ENCODE results near the gene RLF.

RLF gene

GRCh38 chr1:40247655-40248054 lies 86.5 kb downstream of the RLF start, which contains the start of gene TMCO2:
TSS of gene TMCO2 (plus strand) at chr1:40247937. CDS start at chr1:40247994, 57 bp downstream.
- in situ Hi-C loops (cut with HindIII; ENCODE audit: low pct_ligation_motif_present, low sequenced_read_pairs): no loop called here
- H3K4me3 ChIP-seq (ENCODE audit: low read depth, low read length): no peak within 1 kb of the TSS
- TF ChIP-seq, protein P1, sequence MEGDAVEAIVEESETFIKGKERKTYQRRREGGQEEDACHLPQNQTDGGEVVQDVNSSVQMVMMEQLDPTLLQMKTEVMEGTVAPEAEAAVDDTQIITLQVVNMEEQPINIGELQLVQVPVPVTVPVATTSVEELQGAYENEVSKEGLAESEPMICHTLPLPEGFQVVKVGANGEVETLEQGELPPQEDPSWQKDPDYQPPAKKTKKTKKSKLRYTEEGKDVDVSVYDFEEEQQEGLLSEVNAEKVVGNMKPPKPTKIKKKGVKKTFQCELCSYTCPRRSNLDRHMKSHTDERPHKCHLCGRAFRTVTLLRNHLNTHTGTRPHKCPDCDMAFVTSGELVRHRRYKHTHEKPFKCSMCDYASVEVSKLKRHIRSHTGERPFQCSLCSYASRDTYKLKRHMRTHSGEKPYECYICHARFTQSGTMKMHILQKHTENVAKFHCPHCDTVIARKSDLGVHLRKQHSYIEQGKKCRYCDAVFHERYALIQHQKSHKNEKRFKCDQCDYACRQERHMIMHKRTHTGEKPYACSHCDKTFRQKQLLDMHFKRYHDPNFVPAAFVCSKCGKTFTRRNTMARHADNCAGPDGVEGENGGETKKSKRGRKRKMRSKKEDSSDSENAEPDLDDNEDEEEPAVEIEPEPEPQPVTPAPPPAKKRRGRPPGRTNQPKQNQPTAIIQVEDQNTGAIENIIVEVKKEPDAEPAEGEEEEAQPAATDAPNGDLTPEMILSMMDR (IDR thresholded peaks at IDR 0.05; ENCODE audit: low read depth, low read length, missing control alignments): no peak
- no peaks in the 10 kb centered on the region for H3K36me3 ChIP-seq (replicated peaks)
- no peak for DNase-seq
- no peak within 1 kb of the TSS for H3K27ac ChIP-seq
- no peaks in the 10 kb centered on the region for H3K27me3 ChIP-seq (replicated peaks)

DNA sequence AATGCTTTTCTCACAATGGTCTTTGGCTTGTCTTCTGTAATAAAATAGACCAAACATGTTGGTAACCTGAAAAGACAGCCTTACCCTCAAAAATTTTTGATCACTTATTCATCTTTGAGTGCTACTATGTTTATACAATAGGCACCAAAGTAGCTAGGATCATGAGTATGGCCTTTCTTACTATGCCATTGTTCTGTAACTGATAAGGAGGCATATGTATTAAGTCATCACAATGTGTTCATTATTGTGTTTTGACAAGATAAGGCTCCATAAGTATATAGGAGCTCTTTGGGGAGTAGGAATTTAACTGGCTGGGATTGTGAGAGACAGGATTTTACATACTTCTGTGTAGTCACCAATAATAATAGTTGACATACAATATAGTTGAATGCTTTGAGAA lies 87.2 kb downstream of the RLF start:
- in situ Hi-C loops (cut with HindIII; ENCODE audit: low pct_ligation_motif_present, low sequenced_read_pairs): no loop called here
- no peak overlapping the region for H3K27ac ChIP-seq
- no peaks in the 10 kb centered on the region for H3K36me3 ChIP-seq (replicated peaks)
- H3K4me3 ChIP-seq (ENCODE audit: low read depth, low read length): no peak overlapping the region
- no peak for DNase-seq
- TF ChIP-seq, protein P1 (IDR thresholded peaks at IDR 0.05; ENCODE audit: low read depth, low read length, missing control alignments): no peak
- no peaks in the 10 kb centered on the region for H3K27me3 ChIP-seq (replicated peaks)

- Histone ChIP-seq H3K4me3 (ENCODE audit: low read depth, low read length) (no peak overlapping the region), H3K27me3 (replicated peaks) (no peaks in the 10 kb centered on the region), H3K36me3 (replicated peaks) (no peaks in the 10 kb centered on the region), H3K27ac (no peak overlapping the region)
- TF ChIP-seq, protein P1 (IDR thresholded peaks at IDR 0.05; ENCODE audit: low read depth, low read length, missing control alignments): no peak
- no peak for DNase-seq
- in situ Hi-C loops (cut with HindIII; ENCODE audit: low pct_ligation_motif_present, low sequenced_read_pairs): no loop called here
These were observed 90.3 kb downstream of the RLF start for GRCh38 chr1:40251456-40251855.

- TF ChIP-seq, protein P1 (IDR thresholded peaks at IDR 0.05; ENCODE audit: low read depth, low read length, missing control alignments): no peak
- in situ Hi-C loops (cut with HindIII; ENCODE audit: low pct_ligation_motif_present, low sequenced_read_pairs): no loop called here
- Histone ChIP-seq H3K27me3 (replicated peaks) (no peaks in the 10 kb centered on the region), H3K27ac (no peak overlapping the region), H3K4me3 (ENCODE audit: low read depth, low read length) (no peak overlapping the region), H3K36me3 (replicated peaks) (no peaks in the 10 kb centered on the region)
- no peak for DNase-seq
These were observed 91.4 kb downstream of the RLF start for GRCh38 chr1:40252601-40253000.

GRCh38 chr1:40255231-40255630 lies 94.0 kb downstream of the RLF start:
- DNase-seq: no peak
- Histone ChIP-seq H3K27me3 (replicated peaks) (no peaks in the 10 kb centered on the region), H3K4me3 (ENCODE audit: low read depth, low read length) (no peak overlapping the region), H3K27ac (no peak overlapping the region), H3K36me3 (replicated peaks) (peaks cover 2% of the 10 kb centered on the region)
- in situ Hi-C loops (cut with HindIII; ENCODE audit: low pct_ligation_motif_present, low sequenced_read_pairs): no loop called here
- TF ChIP-seq, protein P1 (IDR thresholded peaks at IDR 0.05; ENCODE audit: low read depth, low read length, missing control alignments): no peak

DNA sequence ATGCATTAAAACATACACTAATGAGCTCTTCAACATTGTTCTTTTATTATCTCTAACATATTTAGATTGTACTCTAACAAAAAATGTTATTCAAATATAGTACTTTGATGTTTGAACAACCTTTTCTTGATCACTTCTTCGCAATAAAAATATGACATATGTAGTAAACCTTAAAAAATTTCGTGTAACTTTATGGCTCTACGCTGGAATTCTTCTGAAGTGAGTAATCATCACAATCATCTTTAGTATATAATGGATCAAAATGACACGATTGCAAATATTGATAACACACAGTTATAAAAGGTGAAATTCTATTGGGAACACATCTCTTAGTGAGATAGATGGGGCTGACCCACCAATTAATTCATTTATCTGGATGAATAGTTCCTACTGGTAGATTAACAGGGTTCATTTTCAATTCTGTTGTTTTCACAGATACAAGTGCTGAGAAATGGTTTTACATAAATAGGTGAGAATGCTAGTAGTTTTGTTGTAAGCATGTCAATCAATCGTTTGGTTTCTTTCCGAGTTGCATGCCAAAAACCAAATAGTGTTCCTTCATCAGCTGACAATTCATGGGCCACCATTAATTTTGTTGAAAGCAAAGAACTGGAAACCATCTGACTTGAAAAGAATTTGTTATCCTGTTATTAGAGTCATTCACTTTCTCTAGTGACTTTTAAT lies 95.4 kb downstream of the RLF start:
- in situ Hi-C loops (cut with HindIII; ENCODE audit: low pct_ligation_motif_present, low sequenced_read_pairs): no loop called here
- TF ChIP-seq, protein P1 (IDR thresholded peaks at IDR 0.05; ENCODE audit: low read depth, low read length, missing control alignments): no peak
- Histone ChIP-seq H3K27me3 (replicated peaks) (no peaks in the 10 kb centered on the region), H3K27ac (peak overlapping the region; percentile 90), H3K36me3 (replicated peaks) (peaks cover 15% of the 10 kb centered on the region), H3K4me3 (ENCODE audit: low read depth, low read length) (peak overlapping the region; percentile 99)
- DNase-seq: no peak

All from brain microvascular endothelial cell (primary cell).